ENCODE data around the gene SLC22A3. TPM values are rescaled to one million over a fixed set of nuclear protein-coding genes. Genes with fewer than 3 reads are reported as not detected.

SLC22A3 gene
- total RNA-seq, 6 experiments from 2014 or later = 16.3 to 49.3 (median 32.0) TPM

GRCh38 chr6:160303806-160304205 is 44.4 kb upstream of the SLC22A3 start:
- ATAC-seq = no peak
- Histone ChIP-seq H3K4me3 (no peak overlapping the region), H3K9me3 (no peaks in the 10 kb centered on the region), H3K4me1 (no peaks in the 10 kb centered on the region), H3K27me3 (no peaks in the 10 kb centered on the region), H3K36me3 (no peaks in the 10 kb centered on the region), H3K27ac (no peak overlapping the region)
- intact Hi-C loops (cut with DNase I) = no loop called here
- DNase-seq = no peak
- TF ChIP-seq CTCF (IDR thresholded peaks at IDR 0.05) = no peak
- TF ChIP-seq POLR2A (IDR thresholded peaks at IDR 0.05) = no peak
- 80% methylated on average over 1 of the region's 2 CpGs for WGBS (ENCODE audit: insufficient coverage, low coverage, low lambda C conversion rate, missing lambda C conversion rate)

GRCh38 chr6:160305926-160306713 is 42.1 kb upstream of the SLC22A3 start:
- H3K4me1 ChIP-seq = no peaks in the 10 kb centered on the region
- TF ChIP-seq CTCF (IDR thresholded peaks at IDR 0.05) (no peak), POLR2A (IDR thresholded peaks at IDR 0.05) (no peak)
- 54% methylated on average over 5 of the region's 7 CpGs for WGBS (ENCODE audit: insufficient coverage, low coverage, low lambda C conversion rate, missing lambda C conversion rate)
- H3K9me3 ChIP-seq = peaks cover 0 to 6% (median 0%) of the 10 kb centered on the region in 4 donors
- H3K36me3 ChIP-seq = no peaks in the 10 kb centered on the region
- H3K27ac ChIP-seq = no peak overlapping the region
- no peaks in the 10 kb centered on the region for H3K27me3 ChIP-seq
- intact Hi-C loops (cut with DNase I) = no loop called here
- H3K4me3 ChIP-seq = no peak overlapping the region
- no peak for ATAC-seq
- no peak for DNase-seq

- TF ChIP-seq POLR2A (IDR thresholded peaks at IDR 0.05) (no peak), CTCF (IDR thresholded peaks at IDR 0.05) (no peak)
- Histone ChIP-seq H3K27ac (no peak overlapping the region), H3K4me1 (no peaks in the 10 kb centered on the region), H3K4me3 (no peak overlapping the region), H3K9me3 (peaks cover 0 to 6% (median 0%) of the 10 kb centered on the region in 4 donors), H3K27me3 (no peaks in the 10 kb centered on the region), H3K36me3 (no peaks in the 10 kb centered on the region)
- intact Hi-C loops (cut with DNase I) = no loop called here
- no peak for DNase-seq
- ATAC-seq = no peak
These were observed 38.5 kb upstream of the SLC22A3 start for GRCh38 chr6:160309718-160310117.

- intact Hi-C loops (cut with DNase I) = no loop called here
- TF ChIP-seq POLR2A (IDR thresholded peaks at IDR 0.05) (no peak), CTCF (IDR thresholded peaks at IDR 0.05) (no peak)
- no peak overlapping the region for H3K4me3 ChIP-seq
- H3K9me3 ChIP-seq = peaks cover 0 to 6% (median 0%) of the 10 kb centered on the region in 4 donors
- H3K4me1 ChIP-seq = no peaks in the 10 kb centered on the region
- ATAC-seq = no peak
- H3K27me3 ChIP-seq = no peaks in the 10 kb centered on the region
- no peak for DNase-seq
- H3K27ac ChIP-seq = no peak overlapping the region
- WGBS (ENCODE audit: insufficient coverage, low coverage, low lambda C conversion rate, missing lambda C conversion rate) = 63% methylated on average over 2 of the region's 2 CpGs
- no peaks in the 10 kb centered on the region for H3K36me3 ChIP-seq
These were observed 35.3 kb upstream of the SLC22A3 start for GRCh38 chr6:160312900-160313299.
